ENCODE results near the gene RRP9.

DNA sequence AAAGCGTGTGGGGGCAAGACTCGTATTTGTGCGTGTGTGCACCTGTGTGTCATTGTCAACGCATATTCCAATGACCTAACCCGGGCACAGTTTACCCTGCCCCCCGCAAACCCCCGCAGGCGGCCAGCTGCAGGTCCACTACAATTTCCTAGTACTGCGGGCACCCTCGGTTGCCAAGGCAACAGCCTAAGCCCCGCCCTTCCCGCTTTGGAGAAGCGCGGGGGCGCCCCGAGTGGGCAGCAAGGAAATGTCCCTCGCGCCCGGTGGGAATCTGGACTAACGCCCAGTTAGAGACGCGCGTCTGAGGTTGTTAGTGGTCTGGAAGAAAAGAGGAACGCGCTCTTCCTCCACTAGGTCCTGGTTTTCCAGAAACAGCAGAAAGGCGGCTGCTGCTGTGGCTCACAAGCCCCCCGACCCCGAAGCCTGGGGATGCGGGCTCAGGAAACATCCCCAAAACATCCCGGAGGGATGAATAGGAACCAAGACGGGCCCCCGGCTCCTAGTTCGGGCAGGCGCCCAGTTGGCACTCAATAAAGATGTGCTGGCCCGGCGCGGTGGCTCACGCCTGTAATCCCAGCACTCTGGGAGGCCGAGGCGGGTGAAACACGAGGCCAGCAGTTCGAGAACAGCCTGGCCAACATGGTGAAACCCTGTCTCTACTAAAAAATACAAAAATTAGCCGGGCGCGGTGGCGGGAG, 34.3 kb upstream of the RRP9 start:
- TF ChIP-seq POLR2A (IDR thresholded peaks at IDR 0.05; ENCODE audit: low read depth, low read length) (no peak), POLR2AphosphoS5 (IDR thresholded peaks at IDR 0.05; ENCODE audit: low read depth, low read length) (no peak), TAF1 (IDR thresholded peaks at IDR 0.05; ENCODE audit: low read depth, low read length) (no peak), PAX5 (IDR thresholded peaks at IDR 0.05; ENCODE audit: insufficient read depth, low read length, severe bottlenecking) (no peak)
